GM10248 (cell line): ENCODE measurements around the gene KCNQ1.

ENCODE experiments used
- CTCF ChIA-PET: fragments of 300-600 bp; sonication (Branson Sonifier 250); formaldehyde crosslinking; extraction: SDS; loops from one replicate; lab custom pipeline; 2021; ENCODE audit warnings: antibody characterized with exemption; lab: Yijun Ruan, JAX
- POLR2A ChIA-PET: fragments of 350-650 bp; sonication (Branson Sonifier 250); formaldehyde crosslinking; extraction: SDS; loops from one replicate; lab custom pipeline; 2020; ENCODE audit warnings: antibody characterized with exemption; lab: Yijun Ruan, JAX
- DNase-seq: peaks from one replicate; pipeline ENCODE4 v3.0.0; 2012; ENCODE audit errors: extremely low spot score
- CTCF ChIP-seq: IDR thresholded peaks from 2 replicates; pipeline ENCODE4 v1.5.1; 2012; ENCODE audit warnings: mild to moderate bottlenecking, low read depth; ENCODE audit errors: extremely low read depth, missing control alignments, control extremely low read depth

KCNQ1 gene

GRCh38 chr11:2775626-2776350 lies 331.0 kb downstream of the KCNQ1 start:
- ChIA-PET CTCF (no interaction called here), POLR2A (no interaction called here)
- no peak for TF ChIP-seq CTCF
- DNase-seq, result no peak

- POLR2A ChIA-PET, result no interaction called here
- CTCF ChIA-PET, result no interaction called here
- DNase-seq, result no peak
- no peak for TF ChIP-seq CTCF
Measured at GRCh38 chr11:2776351-2777061, 331.7 kb downstream of the KCNQ1 start.

GRCh38 chr11:2777386-2777785 lies 332.6 kb downstream of the KCNQ1 start:
- ChIA-PET CTCF (no interaction called here), POLR2A (no interaction called here)
- no peak for TF ChIP-seq CTCF
- DNase-seq, result no peak

GRCh38 chr11:2777871-2778629 lies 333.2 kb downstream of the KCNQ1 start:
- no peak for DNase-seq
- CTCF ChIA-PET, result no interaction called here
- POLR2A ChIA-PET, result no interaction called here
- no peak for TF ChIP-seq CTCF

GRCh38 chr11:2778630-2779498 lies 334.1 kb downstream of the KCNQ1 start:
- POLR2A ChIA-PET, result no interaction called here
- TF ChIP-seq CTCF, result no peak
- DNase-seq, result no peak
- CTCF ChIA-PET, result no interaction called here
